K562 (cell line): ENCODE data around the gene ZDHHC24. TPM values are rescaled to one million over a fixed set of nuclear protein-coding genes. Genes with fewer than 3 reads are reported as not detected.

ENCODE experiments used
- ILF3 ChIP-seq: fragments of 450-650 bp; IDR thresholded peaks from 2 replicates; pipeline ENCODE4 v1.6.1; 2018; ENCODE audit warnings: antibody characterized with exemption, mild to moderate bottlenecking, moderate library complexity, borderline replicate concordance
- NBN ChIP-seq: fragments of 450-650 bp; IDR thresholded peaks from 2 replicates; pipeline ENCODE4 v1.6.1; 2016; ENCODE audit warnings: low read depth, mild to moderate bottlenecking
- NCOR1 ChIP-seq: fragments of 450-650 bp; IDR thresholded peaks from 2 replicates; pipeline ENCODE4 v1.6.1; 2016; ENCODE audit warnings: mild to moderate bottlenecking, moderate library complexity
- NR2C1 ChIP-seq, 2 experiments: fragments of 450-650 bp; IDR thresholded peaks; 2 replicates each; pipeline ENCODE4 v1.6.1; 2017; ENCODE audit warnings: mild to moderate bottlenecking in 2 of 2, antibody characterized with exemption in 1 of 2, inconsistent platforms in 1 of 2, missing compliant biosample characterization in 1 of 2, missing genetic modification characterization in 1 of 2
- NR2F6 ChIP-seq: fragments of 450-650 bp; formaldehyde crosslinking; IDR thresholded peaks from 2 replicates; pipeline ENCODE4 v1.4.0; 2020; ENCODE audit warnings: mild to moderate bottlenecking
- PHF8 ChIP-seq: fragments of 200-600 bp; sonication (generic); IDR thresholded peaks from 2 replicates; pipeline ENCODE4 v1.6.1; 2012; ENCODE audit warnings: mixed run types, mild to moderate bottlenecking, inconsistent platforms, low read length, moderate library complexity, borderline replicate concordance
- TAF1 ChIP-seq: IDR thresholded peaks from 2 replicates; pipeline ENCODE4 v1.6.1; 2011; ENCODE audit warnings: mild to moderate bottlenecking, low read length, moderate library complexity; ENCODE audit not compliant: insufficient read depth, control insufficient read depth, severe bottlenecking; ENCODE audit errors: extremely low read depth
- TGIF2 ChIP-seq: sonication (generic); formaldehyde crosslinking; IDR thresholded peaks from 2 replicates; pipeline ENCODE4 v1.8.1; 2022; ENCODE audit warnings: mild to moderate bottlenecking, missing genetic modification reagents, moderate library complexity
- ZNF146 ChIP-seq: IDR thresholded peaks from one replicate; pipeline ENCODE4 v1.6.1; 2018; ENCODE audit warnings: missing compliant biosample characterization; ENCODE audit not compliant: unreplicated experiment
- ZNF165 ChIP-seq: fragments of 250-450 bp; sonication (Bioruptor Pico); IDR thresholded peaks from 2 replicates; pipeline ENCODE4 v1.4.0; 2020; ENCODE audit warnings: borderline replicate concordance
- ZNF57 ChIP-seq: fragments of 450-650 bp; formaldehyde crosslinking; IDR thresholded peaks from 2 replicates; pipeline ENCODE4 v1.4.0; 2020; ENCODE audit warnings: mild to moderate bottlenecking, moderate library complexity
- polyA plus RNA-seq, 8 experiments: library from polyadenylated mRNA; depleted of rRNA in 4 of 8; stranded (reverse) in 5 of 8; unstranded in 3 of 8; fragments of >200 nt; fragmentation: Nextera tagmentation in 2 of 8; fragmentation: Illumina TruSeq in 1 of 8; extraction: Ambion mirVana in 2 of 8; extraction: Trizol in 1 of 8; gene quantifications; 2 replicates each; pipeline versions ENCODE4 v1.2.1 to v1.2.3, GENCODE V29; 2011 to 2014; ENCODE audit warnings: inconsistent platforms in 1 of 8, missing spikeins in 1 of 8
- total RNA-seq, 7 experiments: library from RNA; depleted of rRNA in 6 of 7; stranded (reverse); fragments of >200 nt in 6 of 7; fragmentation: Illumina TruSeq in 2 of 7; extraction: Trizol in 2 of 7; gene quantifications; 2 replicates each; pipeline versions ENCODE4 v1.2.1 to v1.2.3, GENCODE V29; 2011 to 2021; ENCODE audit warnings: low replicate concordance in 1 of 7
- TF ChIP-seq, protein P1 (sequence below): fragments of 450-650 bp; formaldehyde crosslinking; IDR thresholded peaks from 2 replicates; pipeline ENCODE4 v1.4.0; 2022; ENCODE audit warnings: missing genetic modification characterization
- TF ChIP-seq, protein P2 (sequence below): fragments of 250-450 bp; sonication (Bioruptor Pico); IDR thresholded peaks from 2 replicates; pipeline ENCODE4 v1.8.0; 2021; ENCODE audit warnings: moderate library complexity, mild to moderate bottlenecking, inconsistent platforms
- TF ChIP-seq, protein P3 (sequence below): fragments of 250-450 bp; sonication (Bioruptor Pico); IDR thresholded peaks from 2 replicates; pipeline ENCODE4 v1.8.0; 2022; ENCODE audit warnings: inconsistent platforms
- TF ChIP-seq, protein P4 (sequence below): fragments of 250-450 bp; sonication (Bioruptor Pico); IDR thresholded peaks from 2 replicates; pipeline ENCODE4 v1.5.0; 2020; ENCODE audit warnings: mild to moderate bottlenecking

ZDHHC24 gene
- total and polyA plus RNA-seq, 9 of the 15 experiments (the other 6 are each of a cell fraction or from before 2014, with no cell fraction given), result 0.45 to 11.2 (median 2.7) TPM

DNA sequence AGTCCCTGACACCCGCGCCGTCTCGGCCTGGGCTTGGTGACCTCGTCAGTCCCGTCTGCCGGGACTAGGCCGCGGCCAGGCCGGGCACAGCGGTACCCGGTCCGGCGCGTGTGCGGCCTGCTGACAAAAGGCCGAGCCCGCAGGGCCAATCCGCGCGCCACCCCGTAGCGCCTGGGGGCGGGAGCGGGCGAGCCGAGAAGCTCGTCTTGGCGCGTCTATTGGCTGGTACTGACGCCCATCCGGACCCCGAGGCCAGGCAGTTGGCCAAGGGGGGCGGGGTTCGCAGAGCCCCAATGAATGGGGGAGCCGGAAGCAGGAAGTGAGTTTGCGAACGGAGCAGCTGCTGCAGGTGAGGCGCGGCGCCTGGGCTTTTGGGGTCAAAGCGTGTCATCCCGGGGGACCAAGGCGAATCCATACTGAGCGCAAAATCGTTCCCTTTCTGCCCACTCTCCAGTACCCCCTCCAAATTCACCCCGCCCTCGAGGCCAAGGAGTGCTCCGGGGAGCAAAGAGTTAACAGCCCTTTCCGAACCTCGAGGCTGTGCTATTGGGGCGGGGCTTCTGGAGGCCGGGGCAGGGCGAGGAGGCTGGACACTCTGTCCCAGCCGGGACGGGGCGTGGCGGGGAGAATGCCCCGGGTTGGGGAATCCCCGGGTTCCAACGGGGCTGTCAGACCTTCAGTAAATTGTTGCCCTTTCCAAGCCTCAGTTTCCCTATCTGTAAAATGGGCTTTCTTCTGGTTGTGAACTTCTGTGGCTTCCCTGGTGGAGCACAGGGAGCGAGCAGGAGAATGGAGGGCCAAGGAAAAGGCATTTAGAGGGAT lies 65.5 kb downstream of the ZDHHC24 start, which contains the start of gene DPP3 (continued):
- TF ChIP-seq, protein P1, sequence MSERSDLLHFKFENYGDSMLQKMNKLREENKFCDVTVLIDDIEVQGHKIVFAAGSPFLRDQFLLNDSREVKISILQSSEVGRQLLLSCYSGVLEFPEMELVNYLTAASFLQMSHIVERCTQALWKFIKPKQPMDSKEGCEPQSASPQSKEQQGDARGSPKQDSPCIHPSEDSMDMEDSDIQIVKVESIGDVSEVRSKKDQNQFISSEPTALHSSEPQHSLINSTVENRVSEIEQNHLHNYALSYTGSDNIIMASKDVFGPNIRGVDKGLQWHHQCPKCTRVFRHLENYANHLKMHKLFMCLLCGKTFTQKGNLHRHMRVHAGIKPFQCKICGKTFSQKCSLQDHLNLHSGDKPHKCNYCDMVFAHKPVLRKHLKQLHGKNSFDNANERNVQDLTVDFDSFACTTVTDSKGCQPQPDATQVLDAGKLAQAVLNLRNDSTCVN (CRISPR knock-in tag), result 0 out of 2 replicates have a peak, but pooled peaks have one; percentile 34
- TF ChIP-seq ZNF146 (CRISPR knock-in tag) (no peak), NR2F6 (no peak), TAF1 (peak; percentile 82), NR2C1 (IDR thresholded peaks at IDR 0.05) (no peak), NR2C1 (tag; IDR thresholded peaks at IDR 0.05) (peak; percentile 36; the same call in 1 of the 2 replicates), NBN (0 out of 2 replicates have a peak, but pooled peaks have one; percentile 33), PHF8 (peak; percentile 99), TGIF2 (CRISPR knock-in tag) (peak; percentile 19; the same call in 1 of the 2 replicates), NCOR1 (0 out of 2 replicates have a peak, but pooled peaks have one; percentile 15), ILF3 (no peak), ZNF165 (CRISPR knock-in tag) (no peak), ZNF57 (CRISPR knock-in tag) (no peak)
- TF ChIP-seq, protein P2, sequence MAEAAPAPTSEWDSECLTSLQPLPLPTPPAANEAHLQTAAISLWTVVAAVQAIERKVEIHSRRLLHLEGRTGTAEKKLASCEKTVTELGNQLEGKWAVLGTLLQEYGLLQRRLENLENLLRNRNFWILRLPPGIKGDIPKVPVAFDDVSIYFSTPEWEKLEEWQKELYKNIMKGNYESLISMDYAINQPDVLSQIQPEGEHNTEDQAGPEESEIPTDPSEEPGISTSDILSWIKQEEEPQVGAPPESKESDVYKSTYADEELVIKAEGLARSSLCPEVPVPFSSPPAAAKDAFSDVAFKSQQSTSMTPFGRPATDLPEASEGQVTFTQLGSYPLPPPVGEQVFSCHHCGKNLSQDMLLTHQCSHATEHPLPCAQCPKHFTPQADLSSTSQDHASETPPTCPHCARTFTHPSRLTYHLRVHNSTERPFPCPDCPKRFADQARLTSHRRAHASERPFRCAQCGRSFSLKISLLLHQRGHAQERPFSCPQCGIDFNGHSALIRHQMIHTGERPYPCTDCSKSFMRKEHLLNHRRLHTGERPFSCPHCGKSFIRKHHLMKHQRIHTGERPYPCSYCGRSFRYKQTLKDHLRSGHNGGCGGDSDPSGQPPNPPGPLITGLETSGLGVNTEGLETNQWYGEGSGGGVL, result no peak
- TF ChIP-seq, protein P3, sequence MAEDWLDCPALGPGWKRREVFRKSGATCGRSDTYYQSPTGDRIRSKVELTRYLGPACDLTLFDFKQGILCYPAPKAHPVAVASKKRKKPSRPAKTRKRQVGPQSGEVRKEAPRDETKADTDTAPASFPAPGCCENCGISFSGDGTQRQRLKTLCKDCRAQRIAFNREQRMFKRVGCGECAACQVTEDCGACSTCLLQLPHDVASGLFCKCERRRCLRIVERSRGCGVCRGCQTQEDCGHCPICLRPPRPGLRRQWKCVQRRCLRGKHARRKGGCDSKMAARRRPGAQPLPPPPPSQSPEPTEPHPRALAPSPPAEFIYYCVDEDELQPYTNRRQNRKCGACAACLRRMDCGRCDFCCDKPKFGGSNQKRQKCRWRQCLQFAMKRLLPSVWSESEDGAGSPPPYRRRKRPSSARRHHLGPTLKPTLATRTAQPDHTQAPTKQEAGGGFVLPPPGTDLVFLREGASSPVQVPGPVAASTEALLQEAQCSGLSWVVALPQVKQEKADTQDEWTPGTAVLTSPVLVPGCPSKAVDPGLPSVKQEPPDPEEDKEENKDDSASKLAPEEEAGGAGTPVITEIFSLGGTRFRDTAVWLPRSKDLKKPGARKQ (CRISPR knock-in tag), result no peak
- TF ChIP-seq, protein P4, sequence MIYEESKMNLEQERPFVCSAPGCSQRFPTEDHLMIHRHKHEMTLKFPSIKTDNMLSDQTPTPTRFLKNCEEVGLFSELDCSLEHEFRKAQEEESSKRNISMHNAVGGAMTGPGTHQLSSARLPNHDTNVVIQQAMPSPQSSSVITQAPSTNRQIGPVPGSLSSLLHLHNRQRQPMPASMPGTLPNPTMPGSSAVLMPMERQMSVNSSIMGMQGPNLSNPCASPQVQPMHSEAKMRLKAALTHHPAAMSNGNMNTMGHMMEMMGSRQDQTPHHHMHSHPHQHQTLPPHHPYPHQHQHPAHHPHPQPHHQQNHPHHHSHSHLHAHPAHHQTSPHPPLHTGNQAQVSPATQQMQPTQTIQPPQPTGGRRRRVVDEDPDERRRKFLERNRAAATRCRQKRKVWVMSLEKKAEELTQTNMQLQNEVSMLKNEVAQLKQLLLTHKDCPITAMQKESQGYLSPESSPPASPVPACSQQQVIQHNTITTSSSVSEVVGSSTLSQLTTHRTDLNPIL, result no peak
